GM19043 (cell line): ENCODE measurements around the gene PRR35.

Experiments
- ATAC-seq: cut with Tn5 transposase; IDR thresholded peaks from one replicate; pipeline ENCODE4 v1.9.1; 2021; ENCODE audit warnings: low read depth; ENCODE audit not compliant: unreplicated experiment

PRR35 gene

DNA sequence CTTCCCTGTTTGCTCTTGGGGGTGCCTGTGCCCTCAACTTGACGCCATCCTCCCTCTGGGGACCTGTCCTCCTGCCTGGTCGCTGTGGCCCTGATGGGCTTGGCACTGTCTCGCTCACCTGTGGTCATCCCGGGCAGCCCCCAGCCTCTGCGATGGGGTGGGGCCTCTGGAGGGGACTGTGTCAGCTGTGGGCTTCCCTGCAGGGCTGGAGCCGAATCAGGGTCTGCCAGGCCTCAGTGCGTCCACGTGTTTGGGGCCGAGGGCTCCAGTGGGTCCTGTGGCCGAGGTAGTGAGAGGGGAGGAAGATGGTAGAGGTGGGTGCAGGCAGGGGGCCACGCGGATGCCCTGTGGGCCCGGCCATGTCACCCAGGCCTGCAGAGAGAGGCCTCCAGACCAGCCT is 17.6 kb downstream of the PRR35 start:
- ATAC-seq: no peak

DNA sequence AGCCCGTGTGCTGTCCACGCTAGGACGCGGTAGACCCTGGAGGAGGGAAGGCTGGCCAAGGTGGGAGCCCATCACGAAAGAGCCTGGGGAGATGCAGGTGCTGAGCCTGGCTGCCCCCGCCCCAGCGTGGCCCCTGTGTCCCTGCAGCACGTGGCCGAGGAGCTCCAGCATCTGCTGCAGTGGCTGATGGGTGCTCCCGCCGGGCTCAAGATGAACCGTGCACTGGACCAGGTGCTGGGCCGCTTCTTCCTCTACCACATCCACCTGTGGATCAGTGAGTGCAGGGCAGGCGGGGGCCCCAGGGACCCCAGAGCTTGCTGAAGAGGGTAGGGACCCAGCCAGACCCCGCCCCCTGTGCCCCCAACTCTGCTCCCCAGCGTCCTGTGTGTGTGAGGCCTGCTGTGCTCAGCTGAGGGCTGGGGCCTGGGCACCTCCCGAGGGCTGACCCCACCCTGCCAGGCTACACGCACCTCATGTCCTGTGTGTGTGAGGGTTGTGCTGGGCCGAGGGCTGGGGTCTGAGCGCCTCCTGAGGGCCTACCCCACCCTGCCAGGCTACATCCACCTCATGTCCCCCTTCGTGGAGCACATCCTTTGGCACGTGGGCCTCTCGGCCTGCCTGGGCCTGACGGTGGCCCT is 18.2 kb downstream of the PRR35 start:
- ATAC-seq: no peak

GRCh38 chr16:578870-579405 is 18.7 kb downstream of the PRR35 start:
- no peak for ATAC-seq

GRCh38 chr16:580141-580945 is 20.1 kb downstream of the PRR35 start:
- ATAC-seq: no peak

- no peak for ATAC-seq
These were observed 20.8 kb downstream of the PRR35 start for GRCh38 chr16:580946-581498.

DNA sequence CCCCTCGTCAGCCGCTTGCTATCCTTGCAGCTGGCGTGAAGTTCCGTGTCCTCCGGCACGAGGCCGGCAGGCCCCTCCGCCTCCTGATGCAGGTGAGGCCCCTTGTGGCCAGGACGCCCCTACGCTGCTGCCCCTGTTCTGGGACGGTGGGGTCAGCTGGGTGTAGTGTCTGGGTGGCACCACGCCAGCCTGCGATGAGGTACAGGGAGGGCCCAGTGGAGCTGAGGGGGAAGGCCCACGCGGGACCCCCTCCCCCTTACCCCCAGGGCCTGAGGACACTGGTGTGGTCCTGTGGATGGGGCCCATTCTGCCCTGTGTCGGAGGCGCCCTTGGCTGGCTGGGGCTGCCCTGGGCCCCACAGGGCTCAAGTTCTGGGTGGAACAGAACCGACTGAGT is 22.0 kb downstream of the PRR35 start:
- no peak for ATAC-seq

DNA sequence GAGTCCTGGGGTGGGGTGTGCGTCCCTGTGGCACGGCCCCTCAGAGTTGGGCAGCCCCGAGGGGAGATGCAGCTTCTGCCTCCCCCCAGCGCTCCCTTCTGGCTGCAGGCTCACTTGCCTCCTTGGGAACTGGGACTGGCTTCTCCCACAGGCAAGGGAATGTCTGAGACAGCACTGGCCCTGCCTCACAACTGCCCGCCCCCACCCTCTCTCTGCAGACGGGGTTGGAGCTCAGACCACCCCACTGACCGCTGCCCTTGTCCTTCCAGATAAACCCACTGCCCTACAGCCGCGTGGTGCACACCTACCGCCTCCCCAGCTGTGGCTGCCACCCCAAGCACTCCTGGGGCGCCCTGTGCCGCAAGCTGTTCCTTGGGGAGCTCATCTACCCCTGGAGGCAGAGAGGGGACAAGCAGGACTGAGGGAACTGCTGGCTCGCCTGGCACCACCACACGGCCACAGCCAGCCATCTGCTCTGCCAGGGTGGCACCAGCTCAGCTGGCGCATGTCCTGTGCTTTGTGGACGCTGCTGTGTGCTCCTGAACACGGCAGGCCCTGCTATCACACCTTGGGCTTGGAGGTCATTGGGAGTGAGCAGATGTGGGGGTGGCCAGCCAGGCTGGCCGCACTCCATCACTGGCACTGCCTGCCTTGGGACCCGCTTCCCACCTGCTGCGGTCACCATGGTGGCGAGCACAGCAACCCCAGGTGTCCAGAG is 22.6 kb downstream of the PRR35 start:
- ATAC-seq: no peak

- ATAC-seq: no peak
These were observed 23.2 kb downstream of the PRR35 start for GRCh38 chr16:583470-583814.

DNA sequence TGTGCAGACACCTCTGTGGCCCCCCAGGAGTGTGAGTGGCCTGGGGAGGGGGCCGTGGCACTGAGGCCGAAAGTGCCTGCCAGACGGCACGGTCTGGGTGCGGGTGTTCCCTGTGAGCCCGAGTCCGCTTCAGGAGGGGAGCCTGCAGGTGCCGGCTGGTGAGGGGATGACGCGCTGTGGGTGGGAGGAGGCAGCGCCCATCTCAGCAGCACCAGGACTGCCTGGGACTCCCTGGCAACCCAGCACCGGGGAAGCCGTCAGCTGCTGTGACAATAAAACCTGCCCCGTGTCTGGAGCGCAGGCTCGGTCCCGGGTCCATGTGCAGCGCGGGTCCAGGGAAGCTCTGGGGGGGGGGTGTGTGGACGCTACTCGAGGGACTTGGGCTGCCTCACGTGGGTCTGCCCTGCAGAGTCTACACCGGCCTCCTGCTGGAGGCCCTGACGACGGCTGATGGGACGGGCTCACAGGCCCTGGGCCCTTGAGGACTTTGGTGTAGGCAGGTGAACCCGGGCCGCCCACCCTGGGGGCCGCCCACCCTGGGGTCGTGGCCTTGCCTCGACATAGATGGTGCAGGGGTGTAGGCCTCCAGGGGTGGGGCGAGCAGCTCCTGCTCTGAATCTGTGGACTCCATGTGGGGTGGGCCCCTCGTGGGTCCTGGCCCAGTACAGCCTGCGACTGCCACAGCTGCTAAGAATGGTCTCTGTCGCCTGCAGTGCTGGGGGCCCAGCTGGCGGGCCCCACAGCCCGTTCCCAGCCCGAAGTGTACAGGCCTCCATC is 23.8 kb downstream of the PRR35 start:
- no peak for ATAC-seq

- ATAC-seq: no peak
These were observed 25.2 kb downstream of the PRR35 start for GRCh38 chr16:585351-585750.

GRCh38 chr16:586047-586644 is 26.0 kb downstream of the PRR35 start:
- ATAC-seq: no peak

GRCh38 chr16:586645-587590 is 26.7 kb downstream of the PRR35 start:
- ATAC-seq: no peak

- peak; percentile 9 for ATAC-seq
These were observed 28.4 kb downstream of the PRR35 start for GRCh38 chr16:588639-588888.

DNA sequence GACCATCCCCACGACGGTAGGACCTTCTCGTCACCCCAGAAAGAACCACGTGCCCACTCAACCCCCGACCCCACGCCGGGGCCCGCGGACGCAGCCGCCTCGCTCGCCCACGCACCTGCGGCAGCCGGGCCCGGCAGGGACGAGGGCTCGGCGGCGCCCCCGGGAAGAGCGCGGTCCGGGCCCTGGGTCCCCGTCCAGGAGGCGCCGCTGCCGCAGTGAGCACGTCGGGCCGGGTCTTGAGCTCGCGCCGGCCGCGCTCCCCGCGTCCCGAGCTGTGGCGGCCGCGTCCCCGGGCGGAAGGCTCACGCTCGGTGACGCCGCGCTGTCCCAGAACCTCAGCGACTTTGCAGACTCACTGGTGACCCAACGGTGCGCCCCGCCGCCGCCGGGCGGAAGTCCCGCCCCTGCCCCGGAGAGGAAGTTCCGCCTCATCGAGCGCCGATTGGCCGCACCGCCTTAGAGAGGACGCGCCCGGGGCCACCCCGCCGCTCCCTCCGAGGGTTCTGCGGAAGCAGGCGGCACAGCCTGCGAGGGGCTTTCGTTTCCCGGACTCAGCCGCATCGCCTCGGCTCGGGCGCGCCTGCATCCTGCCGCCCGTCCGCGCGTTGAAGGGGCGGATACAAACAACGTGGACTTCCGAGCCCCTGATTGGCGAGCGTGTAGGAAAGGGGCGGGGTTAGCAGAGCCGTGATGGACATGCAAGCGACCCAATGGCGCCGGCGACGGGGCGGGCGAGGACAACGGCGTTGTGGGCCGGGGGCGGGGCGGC is 28.9 kb downstream of the PRR35 start:
- peak; percentile 63 for ATAC-seq

- peak; percentile 77 for ATAC-seq
These were observed 29.5 kb downstream of the PRR35 start, which contains the start of gene RAB40C for GRCh38 chr16:589658-590187. Gene RAB40C (plus strand): TSS chr16:590066. CDS start chr16:590292, 226 bp downstream.

GRCh38 chr16:590188-590814 is 30.1 kb downstream of the PRR35 start:
- ATAC-seq: no peak

DNA sequence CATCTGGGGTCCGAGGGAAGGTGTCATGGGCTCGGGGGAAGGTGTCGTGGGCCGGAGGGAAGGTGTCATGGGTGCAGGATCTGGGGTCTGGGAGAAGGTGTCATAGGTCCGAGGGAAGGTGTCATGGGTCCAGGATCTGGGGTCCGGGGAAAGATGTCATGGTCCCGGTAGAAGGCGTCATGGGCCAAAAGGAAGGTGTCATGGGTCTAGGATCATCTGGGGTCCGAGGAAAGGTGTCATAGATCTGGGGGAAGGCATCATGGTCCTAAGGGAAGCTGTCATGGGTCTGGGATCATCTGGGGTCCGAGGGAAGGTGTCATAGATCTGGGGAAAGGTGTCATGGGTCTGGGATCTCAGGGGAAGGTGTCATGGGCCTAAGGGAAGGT is 30.6 kb downstream of the PRR35 start:
- no peak for ATAC-seq

DNA sequence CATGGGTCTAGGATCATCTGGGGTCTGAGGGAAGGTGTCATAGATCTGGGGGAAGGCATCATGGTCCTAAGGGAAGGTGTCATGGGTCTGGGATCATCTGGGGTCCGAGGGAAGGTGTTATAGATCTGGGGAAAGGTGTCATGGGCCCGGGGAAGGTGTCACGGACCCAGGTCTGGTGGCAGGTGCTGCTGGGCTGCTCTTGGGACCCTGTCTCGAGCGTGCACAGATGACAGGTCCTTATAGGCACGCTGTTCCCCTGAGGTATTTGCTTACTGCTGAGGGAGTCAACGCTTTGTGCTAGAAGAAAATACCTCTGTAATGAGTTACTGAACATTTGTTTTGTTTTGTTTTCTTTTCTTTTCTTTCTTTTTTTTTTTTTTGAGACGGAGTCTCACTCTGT is 31.0 kb downstream of the PRR35 start:
- ATAC-seq: no peak
